ENCODE results near the gene EVA1A.

The EVA1A gene

DNA sequence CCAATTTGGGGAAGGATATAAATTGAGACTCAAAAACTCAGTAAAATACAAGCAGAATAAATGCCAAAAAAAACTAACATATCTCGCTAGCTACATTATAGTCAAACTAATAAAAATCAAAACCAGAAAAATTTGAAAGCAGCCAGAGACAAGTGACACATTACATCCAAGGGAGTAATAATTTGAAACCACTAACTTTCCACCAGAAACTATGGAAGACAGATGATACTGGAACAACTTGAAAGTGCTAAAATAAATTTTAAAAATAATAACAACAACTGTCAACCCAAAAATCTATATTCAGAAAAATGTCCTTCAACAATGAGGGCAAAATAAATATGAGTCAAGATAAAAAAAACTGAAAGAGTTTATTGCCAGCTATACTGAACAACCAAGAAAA, 110.7 kb downstream of the EVA1A start:
- Histone ChIP-seq H4K20me1 (ENCODE audit: insufficient read depth) (no peaks in the 10 kb centered on the region), H3K9ac (no peak overlapping the region), H3K4me1 (ENCODE audit: low read depth, poor library complexity, severe bottlenecking) (no peaks in the 10 kb centered on the region), H3K36me3 (ENCODE audit: insufficient read depth) (no peaks in the 10 kb centered on the region), H3K27me3 (ENCODE audit: insufficient read depth, low read depth) (no peaks in the 10 kb centered on the region), H3K79me2 (ENCODE audit: insufficient read depth, low read depth) (no peaks in the 10 kb centered on the region), H3K4me2 (no peak overlapping the region), H2AFZ (ENCODE audit: low read depth) (no peak overlapping the region), H3K4me3 (IDR thresholded peaks at IDR 0.05; ENCODE audit: insufficient read depth, low read depth, low read length) (no peak overlapping the region), H3K27ac (no peak overlapping the region)
- TF ChIP-seq, protein P1, sequence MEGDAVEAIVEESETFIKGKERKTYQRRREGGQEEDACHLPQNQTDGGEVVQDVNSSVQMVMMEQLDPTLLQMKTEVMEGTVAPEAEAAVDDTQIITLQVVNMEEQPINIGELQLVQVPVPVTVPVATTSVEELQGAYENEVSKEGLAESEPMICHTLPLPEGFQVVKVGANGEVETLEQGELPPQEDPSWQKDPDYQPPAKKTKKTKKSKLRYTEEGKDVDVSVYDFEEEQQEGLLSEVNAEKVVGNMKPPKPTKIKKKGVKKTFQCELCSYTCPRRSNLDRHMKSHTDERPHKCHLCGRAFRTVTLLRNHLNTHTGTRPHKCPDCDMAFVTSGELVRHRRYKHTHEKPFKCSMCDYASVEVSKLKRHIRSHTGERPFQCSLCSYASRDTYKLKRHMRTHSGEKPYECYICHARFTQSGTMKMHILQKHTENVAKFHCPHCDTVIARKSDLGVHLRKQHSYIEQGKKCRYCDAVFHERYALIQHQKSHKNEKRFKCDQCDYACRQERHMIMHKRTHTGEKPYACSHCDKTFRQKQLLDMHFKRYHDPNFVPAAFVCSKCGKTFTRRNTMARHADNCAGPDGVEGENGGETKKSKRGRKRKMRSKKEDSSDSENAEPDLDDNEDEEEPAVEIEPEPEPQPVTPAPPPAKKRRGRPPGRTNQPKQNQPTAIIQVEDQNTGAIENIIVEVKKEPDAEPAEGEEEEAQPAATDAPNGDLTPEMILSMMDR (conservative IDR thresholded peaks at IDR 0.05; ENCODE audit: low read depth, low read length): no peak

- H3K9ac ChIP-seq: no peak overlapping the region
- H3K79me2 ChIP-seq (ENCODE audit: insufficient read depth, low read depth): no peaks in the 10 kb centered on the region
- no peaks in the 10 kb centered on the region for H3K27me3 ChIP-seq (ENCODE audit: insufficient read depth, low read depth)
- no peaks in the 10 kb centered on the region for H3K36me3 ChIP-seq (ENCODE audit: insufficient read depth)
- no peak overlapping the region for H3K4me3 ChIP-seq (IDR thresholded peaks at IDR 0.05; ENCODE audit: insufficient read depth, low read depth, low read length)
- H4K20me1 ChIP-seq (ENCODE audit: insufficient read depth): no peaks in the 10 kb centered on the region
- H3K27ac ChIP-seq: no peak overlapping the region
- H2AFZ ChIP-seq (ENCODE audit: low read depth): no peak overlapping the region
- H3K4me2 ChIP-seq: no peak overlapping the region
- TF ChIP-seq, protein P1 (conservative IDR thresholded peaks at IDR 0.05; ENCODE audit: low read depth, low read length): no peak
- H3K4me1 ChIP-seq (ENCODE audit: low read depth, poor library complexity, severe bottlenecking): no peaks in the 10 kb centered on the region
Observed at GRCh38 chr2:75447176-75447575, 113.6 kb downstream of the EVA1A start.

Data from KMS-11 (cell line).